Spleen (tissue), 7 donors: ENCODE results near the gene SLC23A2.

ENCODE experiments used
- CTCF ChIP-seq, 11 experiments: fragments of 200-600 bp in 7 of 11; fragments of 450-650 bp in 4 of 11; sonication (generic) in 4 of 11; IDR thresholded peaks in 8 of 11; conservative IDR thresholded peaks in 3 of 11; 1 replicate in 7 of 11; 2 replicates in 4 of 11; pipeline versions ENCODE4 v1.4.0 to v1.8.0; 2016 to 2021; ENCODE audit warnings: antibody characterized with exemption in 11 of 11, inconsistent platforms in 4 of 11, mild to moderate bottlenecking in 1 of 11
- POLR2AphosphoS5 ChIP-seq, 3 donors: sonication (generic); formaldehyde crosslinking; IDR thresholded peaks; one replicate each; pipeline ENCODE4 v1.5.1; 2017; ENCODE audit warnings: antibody characterized with exemption in 3 of 3
- donor health status: DM: no; HTN: no; CAD: no; lungs with moderate emphysema.
- donor health status: DM: no; HTN: no; CAD: no.
- donor health status: DM: no; HTN: no; CAD: no.

DNA sequence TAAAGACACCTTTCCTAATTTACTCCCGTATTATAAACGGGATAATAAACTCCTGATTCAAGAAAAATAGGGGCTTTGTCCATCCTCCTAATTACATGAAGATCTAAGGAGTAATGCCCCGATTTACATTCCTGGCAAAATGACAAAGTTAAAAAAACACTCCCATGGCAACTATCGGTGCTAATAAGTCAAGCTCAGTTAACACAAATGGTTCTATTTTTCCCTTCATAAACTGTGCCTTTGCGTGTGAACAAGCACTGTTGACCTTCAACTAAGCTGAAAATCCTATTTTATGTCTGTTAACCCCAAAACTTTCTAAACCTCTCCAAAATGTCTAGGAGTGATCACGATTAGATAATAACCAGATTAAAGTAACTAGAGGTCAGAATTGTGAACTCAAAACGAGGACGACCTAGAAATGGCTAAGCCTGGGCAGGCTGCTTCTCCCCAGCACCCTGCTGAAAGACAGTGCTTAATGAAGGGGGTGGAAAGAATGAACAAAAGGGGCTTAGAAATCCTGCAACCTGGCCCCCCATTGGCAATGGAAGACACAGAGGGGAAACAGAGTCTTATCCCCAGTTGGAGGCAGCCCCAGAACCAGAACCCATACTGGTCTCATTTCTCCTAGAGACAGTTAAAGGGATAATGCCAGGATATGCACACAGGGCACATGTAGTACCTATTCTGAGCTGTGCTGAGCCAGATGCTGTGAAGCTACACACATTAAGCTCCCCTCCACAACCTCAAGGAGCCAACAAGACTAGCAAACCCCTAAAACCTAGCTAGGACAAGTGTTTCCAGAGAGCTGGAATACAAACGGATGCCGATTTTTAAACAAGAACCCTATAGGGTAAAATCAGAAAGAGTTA is 23.0 kb downstream of the SLC23A2 start:
- TF ChIP-seq CTCF (IDR thresholded peaks at IDR 0.05 in 8 of 11, conservative IDR thresholded peaks at IDR 0.05 in 3 of 11) (no peak), POLR2AphosphoS5 (IDR thresholded peaks at IDR 0.05) (no peak)
